Stimulated activated CD8-positive, alpha-beta memory T cell treated with anti-CD3 and anti-CD28 coated beads, Interleukin-2, amount 100 ng/mL, for 48 hours (primary cell): Measurements from ENCODE around the gene DSCAML1.

Source experiments
- DNase-seq, 2 donors: peaks; one replicate each; pipeline ENCODE4 v3.0.0-alpha.2; 2020; ENCODE audit warnings: low read depth in 2 of 2

Gene DSCAML1

GRCh38 chr11:117585631-117586030, 211.4 kb downstream of the DSCAML1 start:
- no peak for DNase-seq

GRCh38 chr11:117584056-117584830, 212.8 kb downstream of the DSCAML1 start:
- DNase-seq: no peak

GRCh38 chr11:117583063-117583801, 213.8 kb downstream of the DSCAML1 start:
- DNase-seq: no peak

GRCh38 chr11:117582433-117582832, 214.6 kb downstream of the DSCAML1 start:
- DNase-seq: no peak

- DNase-seq: no peak
Observed at GRCh38 chr11:117580866-117581265, 216.2 kb downstream of the DSCAML1 start.

GRCh38 chr11:117579161-117579560, 217.9 kb downstream of the DSCAML1 start:
- no peak for DNase-seq

- DNase-seq: no peak
Observed at GRCh38 chr11:117575856-117576255, 221.2 kb downstream of the DSCAML1 start.

- DNase-seq: no peak
Observed at GRCh38 chr11:117574551-117574950, 222.5 kb downstream of the DSCAML1 start.

- no peak for DNase-seq
Observed at GRCh38 chr11:117573326-117573725, 223.7 kb downstream of the DSCAML1 start.

GRCh38 chr11:117572671-117573070, 224.3 kb downstream of the DSCAML1 start:
- DNase-seq: no peak

- no peak for DNase-seq
Observed at GRCh38 chr11:117572129-117572528, 224.9 kb downstream of the DSCAML1 start.

- DNase-seq: no peak
Observed at GRCh38 chr11:117570701-117571100, 226.3 kb downstream of the DSCAML1 start.

GRCh38 chr11:117569911-117570310, 227.1 kb downstream of the DSCAML1 start:
- DNase-seq: no peak

- no peak for DNase-seq
Observed at GRCh38 chr11:117565709-117566108, 231.3 kb downstream of the DSCAML1 start.

- DNase-seq: no peak
Observed at GRCh38 chr11:117564321-117564720, 232.7 kb downstream of the DSCAML1 start.

- no peak for DNase-seq
Observed at GRCh38 chr11:117563556-117563955, 233.5 kb downstream of the DSCAML1 start.

GRCh38 chr11:117562136-117562535, 234.9 kb downstream of the DSCAML1 start:
- DNase-seq: no peak

GRCh38 chr11:117560780-117561530, 236.1 kb downstream of the DSCAML1 start:
- DNase-seq: no peak

- DNase-seq: no peak
Observed at GRCh38 chr11:117559698-117560097, 237.3 kb downstream of the DSCAML1 start.

GRCh38 chr11:117557361-117557760, 239.7 kb downstream of the DSCAML1 start:
- no peak for DNase-seq

- DNase-seq: no peak
Observed at GRCh38 chr11:117554601-117555333, 242.2 kb downstream of the DSCAML1 start.

- no peak for DNase-seq
Observed at GRCh38 chr11:117552626-117553025, 244.4 kb downstream of the DSCAML1 start.
